Left hindlimb (tissue), 1 donor: ENCODE data around the gene UBA6.
"Not testable (repeated sequence)": the region's sequence is repeated elsewhere in the genome, so short reads cannot be mapped to it uniquely, and the experiment has no call there.

ENCODE experiments used
- DNase-seq: peaks from one replicate; pipeline ENCODE4 v3.0.0-alpha.2; 2018

UBA6 gene

DNA sequence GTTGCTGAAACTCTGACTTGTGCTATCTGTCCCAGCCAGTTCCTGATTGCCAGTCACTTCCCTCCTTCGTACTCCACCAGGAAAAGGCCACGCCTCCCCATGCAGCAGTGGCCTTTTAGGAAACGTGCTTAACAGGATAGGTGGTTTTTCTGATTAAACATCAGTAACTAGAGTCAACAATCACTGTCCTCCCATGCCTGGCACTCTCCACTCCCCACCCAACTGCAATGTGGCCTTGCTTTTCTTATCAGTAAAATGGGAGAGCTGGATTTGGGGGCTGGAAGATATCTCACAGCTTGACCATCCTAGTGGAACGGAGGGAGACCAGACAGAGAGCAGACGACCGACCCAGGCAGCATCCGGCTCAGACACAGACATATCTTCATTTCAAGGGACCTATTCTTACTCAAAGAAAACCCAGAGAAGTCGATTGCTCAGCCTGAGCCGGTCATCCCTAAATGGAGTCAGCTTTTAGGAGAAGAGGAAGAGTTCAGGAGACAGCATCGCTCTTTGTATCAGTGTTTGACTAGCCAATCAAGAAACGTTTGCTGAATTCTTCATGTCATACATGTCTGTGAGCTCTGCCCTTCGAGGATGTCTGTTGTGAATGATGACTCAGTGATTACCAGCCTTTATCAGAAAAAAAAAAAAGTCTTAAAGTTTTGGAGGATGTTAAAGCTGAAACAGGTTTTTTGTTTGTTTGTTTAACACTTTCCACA lies 12.7 kb upstream of the UBA6 start:
- DNase-seq, result no peak

DNA sequence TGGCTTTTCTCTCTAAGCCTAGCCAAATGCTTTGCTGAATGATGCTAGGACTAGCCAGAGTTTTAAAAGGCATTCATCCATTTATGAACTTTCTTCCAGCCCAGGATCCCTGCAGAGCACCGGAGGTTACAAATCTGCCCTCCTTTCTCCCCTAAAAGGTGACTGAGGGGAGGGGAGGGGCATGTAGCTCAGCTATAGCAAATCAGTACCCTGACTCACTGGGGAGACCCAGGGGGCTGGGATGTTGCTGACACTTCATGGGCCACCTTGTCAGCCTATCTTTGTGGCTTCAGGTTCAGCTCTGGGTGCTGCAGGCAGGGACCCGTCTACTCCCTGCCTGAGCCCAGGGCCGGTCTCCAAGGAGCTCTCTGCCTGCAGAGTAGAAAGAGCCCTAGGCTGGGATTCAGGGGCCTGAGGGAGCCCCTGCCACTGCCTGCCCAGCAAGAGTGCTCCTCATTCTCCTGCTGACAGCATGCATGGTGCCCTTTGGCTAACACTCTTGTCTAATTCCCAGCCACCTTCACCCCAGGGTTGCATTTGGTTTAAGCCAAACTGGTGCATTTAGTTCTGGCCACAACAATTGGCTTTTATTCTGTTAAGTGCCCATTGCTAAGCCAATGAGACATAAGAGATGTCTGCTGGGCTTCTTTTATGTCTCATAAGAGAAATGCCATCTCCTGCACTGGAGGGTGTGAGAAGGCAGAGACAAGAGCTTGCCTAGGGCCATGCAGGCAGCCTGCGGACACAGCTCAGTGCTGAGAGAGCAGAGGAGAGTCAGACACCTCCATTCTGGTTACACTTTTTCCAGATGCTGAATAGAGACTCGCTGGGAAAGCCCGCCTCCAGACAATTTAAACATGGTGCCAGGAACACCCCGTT lies 11.9 kb upstream of the UBA6 start:
- no peak for DNase-seq

DNA sequence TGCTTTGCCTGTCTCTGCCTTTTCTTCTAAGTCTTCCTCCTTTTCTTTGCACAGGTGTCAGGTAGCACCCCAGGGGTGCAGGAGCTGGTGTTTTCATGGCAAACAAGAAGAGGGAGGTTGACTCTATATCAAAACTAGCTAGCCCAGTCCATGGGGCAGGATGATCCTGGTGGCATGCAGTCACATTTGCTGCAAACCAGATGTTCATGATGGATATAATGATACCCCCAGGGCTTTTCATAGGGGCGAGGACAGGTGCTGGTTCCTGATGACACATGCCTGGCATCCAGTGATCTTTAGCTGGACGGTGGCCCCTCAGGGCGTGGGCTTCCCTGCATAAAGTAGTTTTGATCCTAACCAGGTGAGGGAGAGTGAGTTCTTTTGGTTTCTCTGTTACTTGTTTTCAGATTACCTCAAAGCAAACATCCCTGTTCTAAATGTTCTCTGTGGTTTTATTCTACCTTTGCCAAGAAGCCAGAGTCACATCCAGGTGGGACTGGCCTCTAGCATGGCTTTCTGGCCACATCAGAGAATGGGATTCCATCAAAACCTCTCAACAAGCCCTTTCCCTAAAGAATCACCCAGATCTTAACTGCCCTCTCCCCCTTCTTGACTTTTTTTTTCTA lies 11.2 kb upstream of the UBA6 start:
- DNase-seq, result no peak

GRCh38 chr4:67706682-67707081 lies 5.7 kb upstream of the UBA6 start:
- not testable (repeated sequence) for DNase-seq

- DNase-seq, result no peak
Measured at GRCh38 chr4:67704843-67705242, 3.9 kb upstream of the UBA6 start.

- no peak for DNase-seq
Measured at GRCh38 chr4:67702166-67702565, 1.2 kb upstream of the UBA6 start.

DNA sequence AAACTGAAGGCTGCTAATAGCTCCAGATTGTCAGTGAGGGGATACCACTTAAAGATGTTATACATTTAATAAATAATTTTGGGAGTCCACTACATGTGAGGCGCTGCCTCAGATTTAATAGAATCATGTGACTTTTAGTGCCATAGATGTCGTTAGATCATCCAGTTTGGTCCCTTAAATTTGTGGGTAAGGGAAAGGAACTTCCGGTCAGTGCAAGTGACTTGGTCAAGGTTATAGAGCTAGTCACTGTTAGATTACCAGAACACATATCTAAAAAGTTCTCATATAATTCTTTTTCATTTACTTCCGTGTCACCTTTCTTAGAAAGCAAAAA lies 529 bp upstream of the UBA6 start:
- DNase-seq, result no peak

- DNase-seq, result no peak
Measured at GRCh38 chr4:67700116-67700737, 728 bp downstream of the UBA6 start.

- no peak for DNase-seq
Measured at GRCh38 chr4:67699603-67700002, 1.4 kb downstream of the UBA6 start.

GRCh38 chr4:67697860-67698687 lies 2.9 kb downstream of the UBA6 start:
- DNase-seq, result no peak

DNA sequence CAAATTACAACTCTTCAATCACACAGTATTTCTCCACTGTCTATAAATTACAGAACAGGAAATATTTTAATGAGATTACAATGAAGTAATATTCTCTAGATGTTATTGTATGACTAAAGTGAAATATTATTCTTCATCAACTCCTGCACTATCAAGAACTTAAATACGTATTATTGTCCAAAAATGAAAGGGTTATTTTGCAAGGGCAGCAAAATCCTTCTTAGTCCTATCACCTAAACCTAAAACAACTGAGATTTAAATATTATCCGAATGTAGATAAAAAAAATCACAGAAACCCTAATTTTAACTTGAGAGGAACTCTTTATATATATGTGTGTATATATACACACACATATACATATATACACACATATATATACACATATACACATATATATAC lies 4.9 kb downstream of the UBA6 start:
- no peak for DNase-seq

DNA sequence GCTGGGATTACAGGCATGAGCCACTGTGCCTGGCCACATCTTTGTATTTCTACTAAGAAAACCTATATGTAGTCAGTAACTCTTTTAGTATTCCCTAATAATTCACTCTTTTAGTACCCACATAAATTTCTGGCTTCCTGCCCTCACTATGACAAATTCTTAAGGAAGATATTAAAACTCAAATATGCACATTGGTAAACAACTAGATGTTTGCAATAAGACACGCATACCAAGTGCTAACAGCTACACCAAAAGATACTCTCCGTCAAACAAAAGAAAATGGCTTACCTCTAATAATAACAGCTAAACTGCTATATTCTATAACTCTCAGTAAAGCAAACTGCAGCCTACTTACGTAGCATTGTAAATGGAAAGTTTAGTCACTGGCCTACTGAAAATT lies 6.3 kb downstream of the UBA6 start:
- DNase-seq, result no peak

DNA sequence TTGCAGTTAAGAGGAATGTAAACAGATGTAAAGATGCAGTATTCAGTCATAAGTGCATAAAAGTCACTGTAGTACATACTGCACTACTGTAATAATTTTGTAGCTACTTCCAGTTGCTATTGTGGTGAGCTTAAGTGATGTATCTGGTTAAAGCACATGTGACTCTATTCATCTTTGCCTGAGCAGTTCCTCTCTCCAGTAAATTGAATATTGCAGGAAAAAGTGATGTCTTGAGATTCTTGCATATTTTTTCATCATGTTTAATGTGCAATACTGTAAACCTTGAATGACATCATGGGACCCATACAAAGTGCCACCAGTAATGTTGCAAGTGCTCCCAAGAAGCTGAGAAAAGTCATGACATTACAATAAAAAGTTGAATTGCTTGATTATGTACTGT lies 9.6 kb downstream of the UBA6 start:
- DNase-seq, result no peak

DNA sequence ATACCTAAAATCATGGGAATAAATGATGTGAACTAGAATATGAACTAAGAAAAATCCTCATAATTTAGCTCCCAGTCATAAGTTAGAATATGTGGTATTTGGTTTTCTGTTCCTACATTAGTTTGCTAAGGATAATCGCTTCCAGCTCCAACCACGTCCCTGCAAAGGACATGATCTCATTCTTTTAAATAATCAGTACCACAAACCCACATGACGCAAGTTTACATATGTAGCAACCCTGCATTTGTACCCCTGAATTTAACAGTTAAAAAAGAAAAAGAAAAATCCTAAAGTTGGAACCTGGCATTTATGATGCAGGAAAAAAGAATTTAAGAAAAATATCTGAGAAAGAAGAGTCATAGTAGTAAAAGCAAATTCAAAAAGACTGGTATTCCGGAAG lies 13.3 kb downstream of the UBA6 start:
- no peak for DNase-seq

GRCh38 chr4:67685532-67685859 lies 15.5 kb downstream of the UBA6 start:
- no peak for DNase-seq

- DNase-seq, result no peak
Measured at GRCh38 chr4:67684839-67685531, 16.0 kb downstream of the UBA6 start.

- DNase-seq, result no peak
Measured at GRCh38 chr4:67682266-67682665, 18.7 kb downstream of the UBA6 start.

GRCh38 chr4:67680581-67681222 lies 20.3 kb downstream of the UBA6 start:
- no peak for DNase-seq

DNA sequence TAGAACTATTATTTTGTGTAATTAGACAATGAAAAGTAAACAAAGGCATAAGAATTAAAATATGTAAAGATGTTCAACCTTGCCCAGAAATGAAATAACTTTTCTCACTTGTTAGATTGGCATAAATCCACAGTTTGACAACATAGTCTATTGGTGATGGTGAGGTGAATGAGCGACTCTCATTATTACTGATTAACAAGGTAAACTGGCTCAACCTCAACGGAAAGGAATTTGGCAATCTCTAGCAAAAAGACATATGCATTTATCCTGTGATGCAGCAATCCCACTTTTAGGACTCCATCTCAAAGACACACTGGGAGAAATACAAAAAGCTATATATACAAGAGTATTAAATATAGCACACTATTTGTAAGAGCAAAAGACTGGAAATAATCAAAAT lies 22.3 kb downstream of the UBA6 start:
- DNase-seq, result no peak

DNA sequence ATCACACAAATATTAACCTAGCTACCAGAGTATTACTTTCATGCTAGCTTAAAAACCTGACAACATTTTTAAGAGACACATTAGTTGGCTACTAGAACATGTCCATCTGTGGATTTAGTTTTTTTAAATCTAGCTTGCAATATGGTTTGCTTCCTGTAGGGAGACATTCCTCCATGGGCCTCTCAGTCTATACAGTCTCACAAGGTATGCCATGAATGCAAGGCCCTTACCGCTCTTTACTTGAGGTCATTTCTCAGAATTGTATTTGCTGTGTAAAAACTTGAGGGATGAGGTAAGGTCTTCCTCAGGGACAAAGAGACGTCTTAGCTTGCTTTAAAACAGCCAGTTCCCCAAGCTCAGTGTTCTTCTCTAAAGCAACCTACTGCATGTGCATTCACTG lies 26.9 kb downstream of the UBA6 start:
- DNase-seq, result no peak

DNA sequence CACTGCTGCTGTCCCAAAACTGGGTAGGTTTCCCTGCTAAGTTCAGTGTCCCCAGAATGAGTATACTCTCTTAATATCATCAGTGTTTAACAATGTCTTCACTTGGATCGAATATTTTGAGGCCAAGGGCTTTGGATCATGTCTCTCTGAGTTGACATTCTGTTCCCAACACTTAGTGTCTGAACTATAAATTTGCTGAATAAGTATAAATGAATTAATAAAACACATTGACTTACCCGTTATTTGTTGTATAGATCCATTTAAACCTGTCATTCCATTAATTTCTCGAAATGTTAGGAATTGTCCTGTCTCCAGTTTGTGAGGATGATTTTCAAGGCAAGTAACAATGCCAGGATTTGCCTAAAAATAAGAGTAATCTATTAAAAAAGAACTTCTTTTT lies 32.6 kb downstream of the UBA6 start:
- no peak for DNase-seq

- DNase-seq, result no peak
Measured at GRCh38 chr4:67660418-67660817, 40.5 kb downstream of the UBA6 start.
